Thyroid gland (tissue), 4 donors: Measurements from ENCODE around the gene SALL3. TPM values are rescaled to one million over a fixed set of nuclear protein-coding genes. Genes with fewer than 3 reads are reported as not detected.

ENCODE experiments used
- DNase-seq, 2 donors: peaks; one replicate each; pipeline ENCODE4 v3.0.0-alpha.2; 2019
- H3K27ac ChIP-seq, 3 donors: fragments of 200-600 bp; sonication (generic); 1 replicate in 2 of 3; 2 replicates in 1 of 3; pipeline ENCODE4 v1.5.1; 2016 to 2019; ENCODE audit warnings: mild to moderate bottlenecking in 1 of 3, moderate library complexity in 1 of 3
- H3K27me3 ChIP-seq: fragments of 200-600 bp; sonication (generic); one replicate; pipeline ENCODE4 v1.5.1; 2019
- H3K36me3 ChIP-seq, 2 donors: fragments of 200-600 bp; sonication (generic); one replicate each; pipeline ENCODE4 v1.5.1; 2016 to 2019
- H3K4me1 ChIP-seq, 2 donors: fragments of 200-600 bp; sonication (generic); one replicate each; pipeline ENCODE4 v1.5.1; 2017 to 2019
- H3K4me3 ChIP-seq, 3 donors: fragments of 200-600 bp; sonication (generic); replicated peaks in 1 of 3; 1 replicate in 2 of 3; 2 replicates in 1 of 3; pipeline ENCODE4 v1.5.1; 2016; ENCODE audit warnings: mild to moderate bottlenecking in 1 of 3
- H3K9me3 ChIP-seq: fragments of 200-600 bp; sonication (generic); one replicate; pipeline ENCODE4 v1.5.1; 2017
- POLR2A ChIP-seq, 2 donors: fragments of 450-650 bp; IDR thresholded peaks; one replicate each; pipeline ENCODE4 v1.6.1; 2017; ENCODE audit warnings: antibody characterized with exemption in 2 of 2, mild to moderate bottlenecking in 2 of 2, moderate library complexity in 1 of 2
- WGBS, 2 donors: methylation state at CpG; one replicate each; pipeline ENCODE4 v1.1.5; 2017; 5-methylcytosine and 5-hydroxymethylcytosine counted together
- intact Hi-C: fragments of 100-400 bp; cut with DNase I; formaldehyde crosslinking; loops from one replicate; pipeline ENCODE4 v1.15.1; 2023
- total RNA-seq, 4 donors: library from RNA; depleted of rRNA; stranded (reverse); fragments of >200 nt; gene quantifications; one replicate each; pipeline ENCODE4 v1.2.3, GENCODE V29; 2016
- TF ChIP-seq, protein P1 (sequence below), 6 experiments: fragments of 200-600 bp in 3 of 6; fragments of 450-650 bp in 3 of 6; sonication (generic) in 3 of 6; IDR thresholded peaks; one replicate each; pipeline ENCODE4 v1.5.1; 2016 to 2019; ENCODE audit warnings: antibody characterized with exemption in 6 of 6, mild to moderate bottlenecking in 2 of 6, inconsistent platforms in 1 of 6, moderate library complexity in 1 of 6

Gene SALL3
- total RNA-seq, 4 donors from 2014 or later, result 0.11 to 0.13 TPM; not detected in 2

DNA sequence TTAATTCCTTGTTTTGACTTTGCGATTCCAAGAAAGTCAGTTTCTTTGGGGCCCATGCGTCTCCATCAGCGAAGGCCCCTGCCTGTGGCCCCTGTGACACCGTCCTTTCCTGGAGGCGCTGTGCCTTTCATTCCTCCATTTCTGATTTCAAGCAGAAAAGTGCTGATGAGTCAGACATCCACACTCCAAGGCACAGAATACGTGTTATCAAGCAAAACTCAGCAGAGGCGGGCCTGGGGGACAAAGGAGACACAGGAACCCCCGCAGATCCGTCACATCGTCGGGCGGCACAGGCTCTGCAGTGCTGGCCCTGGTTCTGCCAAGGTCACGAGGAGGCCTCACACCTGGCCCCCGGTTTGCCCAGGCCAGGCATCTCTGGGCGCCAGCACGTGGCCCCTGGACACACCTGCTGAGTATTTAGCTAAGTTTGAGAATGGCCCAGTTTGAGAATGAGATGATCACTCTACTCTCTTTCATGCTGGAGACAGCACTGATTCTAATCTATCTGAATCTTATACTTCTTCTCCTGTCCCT lies 7.2 kb upstream of the SALL3 start:
- H3K36me3 ChIP-seq, result no peaks in the 10 kb centered on the region
- TF ChIP-seq, protein P1, sequence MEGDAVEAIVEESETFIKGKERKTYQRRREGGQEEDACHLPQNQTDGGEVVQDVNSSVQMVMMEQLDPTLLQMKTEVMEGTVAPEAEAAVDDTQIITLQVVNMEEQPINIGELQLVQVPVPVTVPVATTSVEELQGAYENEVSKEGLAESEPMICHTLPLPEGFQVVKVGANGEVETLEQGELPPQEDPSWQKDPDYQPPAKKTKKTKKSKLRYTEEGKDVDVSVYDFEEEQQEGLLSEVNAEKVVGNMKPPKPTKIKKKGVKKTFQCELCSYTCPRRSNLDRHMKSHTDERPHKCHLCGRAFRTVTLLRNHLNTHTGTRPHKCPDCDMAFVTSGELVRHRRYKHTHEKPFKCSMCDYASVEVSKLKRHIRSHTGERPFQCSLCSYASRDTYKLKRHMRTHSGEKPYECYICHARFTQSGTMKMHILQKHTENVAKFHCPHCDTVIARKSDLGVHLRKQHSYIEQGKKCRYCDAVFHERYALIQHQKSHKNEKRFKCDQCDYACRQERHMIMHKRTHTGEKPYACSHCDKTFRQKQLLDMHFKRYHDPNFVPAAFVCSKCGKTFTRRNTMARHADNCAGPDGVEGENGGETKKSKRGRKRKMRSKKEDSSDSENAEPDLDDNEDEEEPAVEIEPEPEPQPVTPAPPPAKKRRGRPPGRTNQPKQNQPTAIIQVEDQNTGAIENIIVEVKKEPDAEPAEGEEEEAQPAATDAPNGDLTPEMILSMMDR (IDR thresholded peaks at IDR 0.05), result no peak
- no peak for TF ChIP-seq POLR2A (IDR thresholded peaks at IDR 0.05)
- 64 to 65% methylated on average over 16 of the region's 16 CpGs for WGBS, 2 donors
- peaks cover 18% of the 10 kb centered on the region for H3K27me3 ChIP-seq
- H3K27ac ChIP-seq, result no peak overlapping the region
- H3K9me3 ChIP-seq, result no peaks in the 10 kb centered on the region
- intact Hi-C loops, result no loop called here
- no peak overlapping the region for H3K4me3 ChIP-seq
- peaks cover 6 to 17% of the 10 kb centered on the region in 2 donors for H3K4me1 ChIP-seq
- no peak for DNase-seq

DNA sequence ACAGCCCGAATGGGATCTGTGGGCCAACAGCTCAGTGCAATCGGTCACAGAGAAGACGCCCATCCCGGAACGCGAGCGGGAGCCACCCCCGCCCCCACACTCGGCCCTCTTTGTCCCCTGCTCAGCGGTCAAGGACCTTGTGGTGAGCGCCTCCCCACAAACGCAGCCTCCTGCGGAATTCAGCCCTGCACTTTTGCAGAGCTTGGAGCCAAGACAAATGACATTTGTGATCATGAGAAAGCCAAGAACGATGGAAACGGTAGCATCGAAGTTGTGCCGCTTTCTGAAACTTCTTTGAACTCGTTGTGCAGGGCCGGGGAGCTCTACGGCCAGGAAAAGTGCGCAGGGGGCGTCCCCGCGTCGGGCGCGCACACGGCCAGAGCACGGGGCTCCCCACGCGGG lies 6.7 kb upstream of the SALL3 start:
- Histone ChIP-seq H3K27ac (no peak overlapping the region), H3K27me3 (peaks cover 18% of the 10 kb centered on the region), H3K4me3 (no peak overlapping the region), H3K9me3 (no peaks in the 10 kb centered on the region), H3K4me1 (peaks cover 6 to 17% of the 10 kb centered on the region in 2 donors), H3K36me3 (no peaks in the 10 kb centered on the region)
- no peak for DNase-seq
- WGBS, 2 donors, result 4 to 8% methylated on average over 20 to 31 of the region's 31 CpGs
- TF ChIP-seq, protein P1 (IDR thresholded peaks at IDR 0.05), result no peak
- TF ChIP-seq POLR2A (IDR thresholded peaks at IDR 0.05), result no peak
- intact Hi-C loops, result no loop called here

GRCh38 chr18:78973357-78974083 lies 6.1 kb upstream of the SALL3 start:
- no peak overlapping the region for H3K27ac ChIP-seq
- intact Hi-C loops, result no loop called here
- peaks cover 18% of the 10 kb centered on the region for H3K27me3 ChIP-seq
- DNase-seq, result no peak
- TF ChIP-seq, protein P1 (IDR thresholded peaks at IDR 0.05), result no peak
- no peak for TF ChIP-seq POLR2A (IDR thresholded peaks at IDR 0.05)
- 7 to 13% methylated on average over 4 to 17 of the region's 82 CpGs for WGBS, 2 donors
- no peak overlapping the region for H3K4me3 ChIP-seq
- H3K9me3 ChIP-seq, result no peaks in the 10 kb centered on the region
- peaks cover 6 to 17% of the 10 kb centered on the region in 2 donors for H3K4me1 ChIP-seq
- no peaks in the 10 kb centered on the region for H3K36me3 ChIP-seq

GRCh38 chr18:78974115-78974761 lies 5.4 kb upstream of the SALL3 start:
- H3K36me3 ChIP-seq, result no peaks in the 10 kb centered on the region
- peaks cover 6 to 17% of the 10 kb centered on the region in 2 donors for H3K4me1 ChIP-seq
- intact Hi-C loops, result no loop called here
- TF ChIP-seq, protein P1 (IDR thresholded peaks at IDR 0.05), result no peak
- TF ChIP-seq POLR2A (IDR thresholded peaks at IDR 0.05), result no peak
- no peak for DNase-seq
- H3K27ac ChIP-seq, result no peak overlapping the region
- H3K4me3 ChIP-seq, result no peak overlapping the region
- H3K27me3 ChIP-seq, result peaks cover 18% of the 10 kb centered on the region
- WGBS, 2 donors, result 2 to 9% methylated on average over 14 to 30 of the region's 77 CpGs
- no peaks in the 10 kb centered on the region for H3K9me3 ChIP-seq

- H3K27ac ChIP-seq, result no peak overlapping the region
Measured at GRCh38 chr18:78975292-78975691, 4.3 kb upstream of the SALL3 start.

More at GRCh38 chr18:78975292-78975691, 4.3 kb upstream of the SALL3 start:
- 11 to 12% methylated on average over 10 of the region's 10 CpGs for WGBS, 2 donors
- no peak overlapping the region for H3K4me3 ChIP-seq
- intact Hi-C loops, result no loop called here
- no peak for TF ChIP-seq POLR2A (IDR thresholded peaks at IDR 0.05)
- TF ChIP-seq, protein P1 (IDR thresholded peaks at IDR 0.05), result no peak
- no peak for DNase-seq
- H3K36me3 ChIP-seq, result no peaks in the 10 kb centered on the region
- H3K9me3 ChIP-seq, result no peaks in the 10 kb centered on the region
- peaks cover 6 to 19% of the 10 kb centered on the region in 2 donors for H3K4me1 ChIP-seq
- peaks cover 18% of the 10 kb centered on the region for H3K27me3 ChIP-seq
